GM19099 (cell line): ENCODE results near the gene CABLES1.

ENCODE experiments used
- POLR2A ChIP-seq: IDR thresholded peaks from 3 replicates; pipeline ENCODE4 v1.6.1; 2011; ENCODE audit warnings: low read depth; ENCODE audit not compliant: insufficient read length; ENCODE audit errors: extremely low read depth

Gene CABLES1

GRCh38 chr18:23189768-23190661, 54.7 kb downstream of the CABLES1 start:
- TF ChIP-seq POLR2A = no peak

GRCh38 chr18:23191232-23191631, 55.9 kb downstream of the CABLES1 start:
- no peak for TF ChIP-seq POLR2A

- no peak for TF ChIP-seq POLR2A
Measured at GRCh38 chr18:23193742-23194141, 58.5 kb downstream of the CABLES1 start.

GRCh38 chr18:23194155-23194996, 59.1 kb downstream of the CABLES1 start:
- TF ChIP-seq POLR2A = no peak

- no peak for TF ChIP-seq POLR2A
Measured at GRCh38 chr18:23194997-23195957, 60.0 kb downstream of the CABLES1 start.

- TF ChIP-seq POLR2A = no peak
Measured at GRCh38 chr18:23196119-23197007, 61.1 kb downstream of the CABLES1 start.

GRCh38 chr18:23198217-23198845, 63.0 kb downstream of the CABLES1 start:
- no peak for TF ChIP-seq POLR2A

- TF ChIP-seq POLR2A = no peak
Measured at GRCh38 chr18:23200756-23201155, 65.5 kb downstream of the CABLES1 start.

GRCh38 chr18:23201741-23202140, 66.5 kb downstream of the CABLES1 start:
- TF ChIP-seq POLR2A = no peak

- no peak for TF ChIP-seq POLR2A
Measured at GRCh38 chr18:23203891-23204432, 68.7 kb downstream of the CABLES1 start.

- no peak for TF ChIP-seq POLR2A
Measured at GRCh38 chr18:23204589-23205235, 69.4 kb downstream of the CABLES1 start.

- TF ChIP-seq POLR2A = no peak
Measured at GRCh38 chr18:23205980-23206379, 70.7 kb downstream of the CABLES1 start.
